Neural crest cell (in vitro differentiated cells): ENCODE results near the gene GNAO1. TPM values are rescaled to one million over a fixed set of nuclear protein-coding genes. Genes with fewer than 3 reads are reported as not detected.

ENCODE experiments used
- DNase-seq: peaks from one replicate; pipeline ENCODE4 v3.0.0; 2021; ENCODE audit warnings: low read depth, mixed read lengths, low spot score
- H3K27ac Mint-ChIP-seq: one replicate; pipeline ENCODE4 v1.8.0; 2021; ENCODE audit warnings: mild to moderate bottlenecking, mixed read lengths; ENCODE audit not compliant: unreplicated experiment
- H3K27me3 Mint-ChIP-seq: 2 replicates; pipeline ENCODE4 v1.8.0; 2021; ENCODE audit warnings: low read depth, mild to moderate bottlenecking, mixed read lengths
- H3K36me3 Mint-ChIP-seq: 2 replicates; pipeline ENCODE4 v1.8.0; 2021; ENCODE audit warnings: low read depth, mild to moderate bottlenecking, mixed read lengths
- H3K4me1 Mint-ChIP-seq: 2 replicates; pipeline ENCODE4 v1.8.0; 2021; ENCODE audit warnings: mixed read lengths
- H3K4me3 Mint-ChIP-seq: one replicate; pipeline ENCODE4 v1.8.0; 2021; ENCODE audit warnings: mild to moderate bottlenecking, mixed read lengths
- H3K9me3 Mint-ChIP-seq: 2 replicates; pipeline ENCODE4 v1.8.0; 2021; ENCODE audit warnings: mixed read lengths
- total RNA-seq: library from RNA; stranded (reverse); gene quantifications from 2 replicates; pipeline ENCODE4 v1.2.1, GENCODE V29; 2021
- TF ChIP-seq, protein P1 (sequence below): fragments of 200-600 bp; sonication (generic); conservative IDR thresholded peaks from 2 replicates; pipeline ENCODE4 v1.5.0; 2021; ENCODE audit warnings: antibody characterized with exemption, mild to moderate bottlenecking

The GNAO1 gene
- total RNA-seq, 1 donor from 2014 or later = 22.2 TPM

GRCh38 chr16:56311208-56312027, 120.1 kb downstream of the GNAO1 start:
- Mint-ChIP-seq H3K36me3 (no peaks in the 10 kb centered on the region), H3K27ac (no peak overlapping the region), H3K27me3 (peaks cover 3% of the 10 kb centered on the region), H3K4me1 (peaks cover 15% of the 10 kb centered on the region), H3K9me3 (no peaks in the 10 kb centered on the region), H3K4me3 (no peak overlapping the region)
- TF ChIP-seq, protein P1, sequence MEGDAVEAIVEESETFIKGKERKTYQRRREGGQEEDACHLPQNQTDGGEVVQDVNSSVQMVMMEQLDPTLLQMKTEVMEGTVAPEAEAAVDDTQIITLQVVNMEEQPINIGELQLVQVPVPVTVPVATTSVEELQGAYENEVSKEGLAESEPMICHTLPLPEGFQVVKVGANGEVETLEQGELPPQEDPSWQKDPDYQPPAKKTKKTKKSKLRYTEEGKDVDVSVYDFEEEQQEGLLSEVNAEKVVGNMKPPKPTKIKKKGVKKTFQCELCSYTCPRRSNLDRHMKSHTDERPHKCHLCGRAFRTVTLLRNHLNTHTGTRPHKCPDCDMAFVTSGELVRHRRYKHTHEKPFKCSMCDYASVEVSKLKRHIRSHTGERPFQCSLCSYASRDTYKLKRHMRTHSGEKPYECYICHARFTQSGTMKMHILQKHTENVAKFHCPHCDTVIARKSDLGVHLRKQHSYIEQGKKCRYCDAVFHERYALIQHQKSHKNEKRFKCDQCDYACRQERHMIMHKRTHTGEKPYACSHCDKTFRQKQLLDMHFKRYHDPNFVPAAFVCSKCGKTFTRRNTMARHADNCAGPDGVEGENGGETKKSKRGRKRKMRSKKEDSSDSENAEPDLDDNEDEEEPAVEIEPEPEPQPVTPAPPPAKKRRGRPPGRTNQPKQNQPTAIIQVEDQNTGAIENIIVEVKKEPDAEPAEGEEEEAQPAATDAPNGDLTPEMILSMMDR = no peak
- DNase-seq = no peak

- Mint-ChIP-seq H3K4me3 (no peak overlapping the region), H3K27me3 (peaks cover 3% of the 10 kb centered on the region), H3K27ac (no peak overlapping the region), H3K4me1 (peaks cover 11% of the 10 kb centered on the region), H3K9me3 (no peaks in the 10 kb centered on the region), H3K36me3 (no peaks in the 10 kb centered on the region)
- no peak for DNase-seq
- TF ChIP-seq, protein P1 = no peak
Observed at GRCh38 chr16:56312028-56312300, 120.7 kb downstream of the GNAO1 start.

DNA sequence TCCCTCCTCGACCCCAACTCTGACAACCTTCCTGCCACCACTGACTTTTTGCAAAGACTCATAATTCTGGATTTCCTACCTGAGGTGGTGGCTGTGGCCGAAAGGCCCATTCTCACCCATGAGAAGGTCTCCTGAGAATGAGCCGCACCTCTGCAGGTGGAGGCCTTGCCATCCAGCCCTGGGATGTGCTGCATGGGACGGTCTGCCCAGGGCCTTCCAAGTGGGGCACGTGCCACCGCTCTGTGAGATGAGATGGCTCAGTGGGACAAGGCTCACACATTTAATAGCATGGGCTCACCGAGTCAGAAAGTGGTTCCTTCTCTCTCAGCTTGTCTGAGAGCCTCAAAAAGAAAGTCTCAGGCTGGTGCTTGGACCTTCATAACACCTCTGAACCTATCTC, 121.3 kb downstream of the GNAO1 start:
- Mint-ChIP-seq H3K36me3 (no peaks in the 10 kb centered on the region), H3K27me3 (peaks cover 3% of the 10 kb centered on the region), H3K9me3 (no peaks in the 10 kb centered on the region), H3K4me1 (peaks cover 16% of the 10 kb centered on the region), H3K27ac (no peak overlapping the region), H3K4me3 (no peak overlapping the region)
- DNase-seq = no peak
- TF ChIP-seq, protein P1 = no peak

DNA sequence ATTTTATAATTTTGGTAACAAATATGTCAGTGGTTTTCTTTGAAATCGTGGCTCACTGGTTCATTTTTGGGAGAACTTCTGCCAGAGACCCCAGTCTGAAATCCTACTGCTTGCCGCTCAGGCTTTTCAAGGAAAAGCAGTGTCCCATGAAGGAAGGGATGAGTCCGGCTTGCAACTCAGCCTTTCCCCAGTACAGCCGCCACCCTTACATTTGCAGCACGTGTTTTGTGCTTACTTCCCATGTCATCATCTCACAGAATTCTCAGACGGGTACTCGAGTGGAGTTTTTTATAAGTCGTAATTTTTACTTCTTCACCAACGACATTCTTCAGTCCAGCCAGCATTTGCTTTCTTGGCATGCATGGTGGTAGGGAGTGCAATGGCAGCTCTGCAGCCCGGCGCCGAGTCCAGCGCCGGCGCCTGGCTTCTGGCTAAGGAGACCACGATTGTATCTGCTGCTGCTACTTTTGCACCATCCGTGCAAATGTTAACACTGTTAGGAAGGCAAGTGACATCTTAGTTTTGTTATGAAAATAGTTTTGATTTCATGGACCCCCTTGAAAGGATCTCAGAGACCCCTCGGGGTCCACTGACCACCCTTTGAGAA, 123.1 kb downstream of the GNAO1 start:
- peaks cover 14% of the 10 kb centered on the region for H3K4me1 Mint-ChIP-seq
- DNase-seq = no peak
- no peaks in the 10 kb centered on the region for H3K9me3 Mint-ChIP-seq
- TF ChIP-seq, protein P1 = no peak
- H3K27ac Mint-ChIP-seq = no peak overlapping the region
- H3K4me3 Mint-ChIP-seq = no peak overlapping the region
- H3K36me3 Mint-ChIP-seq = no peaks in the 10 kb centered on the region
- no peaks in the 10 kb centered on the region for H3K27me3 Mint-ChIP-seq

DNA sequence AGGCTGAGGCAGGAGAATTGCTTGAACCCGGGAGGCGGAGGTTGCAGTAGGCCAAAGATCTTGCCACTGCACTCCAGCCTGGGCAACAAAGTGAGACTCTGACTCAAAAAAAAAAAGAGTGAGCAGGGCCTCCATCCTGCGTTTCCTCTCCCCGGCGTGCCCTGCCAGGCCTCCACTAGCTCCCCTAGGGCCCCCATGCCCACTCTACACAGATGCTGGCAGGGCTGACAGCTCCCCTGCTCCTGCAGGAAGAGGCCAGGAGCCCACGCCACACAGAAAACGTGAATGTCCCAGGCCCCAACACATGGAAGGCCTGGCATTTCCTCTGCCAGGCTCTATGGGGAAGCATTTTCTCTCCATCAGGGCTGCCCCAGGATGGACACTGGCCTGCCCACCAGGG, 124.7 kb downstream of the GNAO1 start:
- no peaks in the 10 kb centered on the region for H3K36me3 Mint-ChIP-seq
- no peaks in the 10 kb centered on the region for H3K27me3 Mint-ChIP-seq
- no peak overlapping the region for H3K27ac Mint-ChIP-seq
- no peaks in the 10 kb centered on the region for H3K9me3 Mint-ChIP-seq
- H3K4me3 Mint-ChIP-seq = no peak overlapping the region
- peaks cover 14% of the 10 kb centered on the region for H3K4me1 Mint-ChIP-seq
- TF ChIP-seq, protein P1 = no peak
- DNase-seq = no peak
